ENCODE measurements around the gene TXNRD2.

DNA sequence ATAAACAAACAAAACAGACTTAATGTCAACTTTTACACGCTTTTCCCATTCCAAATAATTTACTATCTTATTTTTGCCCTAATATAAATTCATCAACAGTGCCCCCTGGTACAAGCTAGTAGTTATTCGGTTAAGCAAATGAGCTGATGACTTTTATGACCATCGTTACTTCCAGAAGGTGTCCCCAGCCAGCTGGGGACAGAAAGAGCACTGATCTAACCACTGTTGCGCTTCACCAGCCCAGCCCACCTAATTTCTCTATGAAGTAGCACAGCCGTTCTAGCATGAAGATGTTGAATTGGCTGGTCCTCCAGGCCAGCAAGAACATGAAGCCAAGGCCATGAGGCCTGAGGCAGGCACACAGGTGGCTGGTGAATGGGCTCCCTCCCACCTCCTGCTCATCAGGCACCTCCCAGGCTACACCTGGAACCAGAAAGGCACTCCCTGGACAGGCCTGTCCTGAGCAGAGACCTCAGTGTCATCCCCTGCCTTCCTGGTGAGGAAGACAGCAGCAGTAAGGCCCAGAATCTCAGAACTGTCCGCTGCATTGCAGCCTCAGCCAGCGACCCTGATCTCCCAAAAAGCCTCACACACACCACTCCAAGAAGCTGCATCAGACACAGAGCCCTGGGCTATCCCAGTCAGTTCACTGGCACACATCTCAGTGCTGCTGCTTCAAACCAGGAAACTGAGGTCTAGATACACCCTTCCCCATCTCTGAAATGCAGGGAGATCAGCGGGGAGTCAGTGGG, 99.8 kb downstream of the TXNRD2 start:
- TF ChIP-seq, protein P1, sequence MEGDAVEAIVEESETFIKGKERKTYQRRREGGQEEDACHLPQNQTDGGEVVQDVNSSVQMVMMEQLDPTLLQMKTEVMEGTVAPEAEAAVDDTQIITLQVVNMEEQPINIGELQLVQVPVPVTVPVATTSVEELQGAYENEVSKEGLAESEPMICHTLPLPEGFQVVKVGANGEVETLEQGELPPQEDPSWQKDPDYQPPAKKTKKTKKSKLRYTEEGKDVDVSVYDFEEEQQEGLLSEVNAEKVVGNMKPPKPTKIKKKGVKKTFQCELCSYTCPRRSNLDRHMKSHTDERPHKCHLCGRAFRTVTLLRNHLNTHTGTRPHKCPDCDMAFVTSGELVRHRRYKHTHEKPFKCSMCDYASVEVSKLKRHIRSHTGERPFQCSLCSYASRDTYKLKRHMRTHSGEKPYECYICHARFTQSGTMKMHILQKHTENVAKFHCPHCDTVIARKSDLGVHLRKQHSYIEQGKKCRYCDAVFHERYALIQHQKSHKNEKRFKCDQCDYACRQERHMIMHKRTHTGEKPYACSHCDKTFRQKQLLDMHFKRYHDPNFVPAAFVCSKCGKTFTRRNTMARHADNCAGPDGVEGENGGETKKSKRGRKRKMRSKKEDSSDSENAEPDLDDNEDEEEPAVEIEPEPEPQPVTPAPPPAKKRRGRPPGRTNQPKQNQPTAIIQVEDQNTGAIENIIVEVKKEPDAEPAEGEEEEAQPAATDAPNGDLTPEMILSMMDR (IDR thresholded peaks at IDR 0.05) = no peak
- TF ChIP-seq EZH2 (IDR thresholded peaks at IDR 0.05; ENCODE audit: borderline replicate concordance, insufficient read depth, low read depth, low read length, poor library complexity, severe bottlenecking) = no peak
